Spleen (tissue), 7 donors: Measurements from ENCODE around the gene TMEM147.

Source experiments
- POLR2A ChIP-seq, 3 donors: fragments of 450-650 bp; IDR thresholded peaks; one replicate each; pipeline ENCODE4 v1.5.1; 2017; ENCODE audit warnings: antibody characterized with exemption in 3 of 3, mild to moderate bottlenecking in 1 of 3
- POLR2AphosphoS5 ChIP-seq, 3 donors: sonication (generic); formaldehyde crosslinking; IDR thresholded peaks; one replicate each; pipeline ENCODE4 v1.5.1; 2017; ENCODE audit warnings: antibody characterized with exemption in 3 of 3
- TF ChIP-seq, protein P1 (sequence below), 11 experiments: fragments of 200-600 bp in 7 of 11; fragments of 450-650 bp in 4 of 11; sonication (generic) in 4 of 11; IDR thresholded peaks in 8 of 11; conservative IDR thresholded peaks in 3 of 11; 1 replicate in 7 of 11; 2 replicates in 4 of 11; pipeline versions ENCODE4 v1.4.0 to v1.8.0; 2016 to 2021; ENCODE audit warnings: antibody characterized with exemption in 11 of 11, inconsistent platforms in 4 of 11, mild to moderate bottlenecking in 1 of 11
- donor health status: DM: no; HTN: no; CAD: no; lungs with moderate emphysema.
- donor health status: DM: no; HTN: no; CAD: no.
- donor health status: DM: no; HTN: no; CAD: no.

DNA sequence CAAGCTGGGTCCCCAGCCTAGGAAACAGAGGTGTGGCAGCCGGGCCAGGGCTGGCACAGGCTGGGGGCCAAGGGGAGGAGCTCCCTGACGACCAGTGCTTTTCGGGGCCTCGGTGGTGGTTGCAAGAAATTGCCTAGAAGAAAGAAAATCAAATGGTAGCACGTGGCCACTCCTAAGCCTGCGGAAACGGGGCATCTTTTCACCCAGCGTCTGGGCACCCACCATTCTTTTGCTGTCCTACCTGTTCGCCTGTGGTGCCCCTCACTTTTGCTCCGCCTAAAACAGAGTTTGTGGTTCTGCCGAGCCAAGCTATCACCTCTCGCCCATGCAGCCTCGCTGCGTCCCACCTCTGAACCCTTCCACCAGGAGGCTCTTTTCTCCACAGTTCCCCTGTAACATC lies 48.0 kb upstream of the TMEM147 start:
- TF ChIP-seq, protein P1, sequence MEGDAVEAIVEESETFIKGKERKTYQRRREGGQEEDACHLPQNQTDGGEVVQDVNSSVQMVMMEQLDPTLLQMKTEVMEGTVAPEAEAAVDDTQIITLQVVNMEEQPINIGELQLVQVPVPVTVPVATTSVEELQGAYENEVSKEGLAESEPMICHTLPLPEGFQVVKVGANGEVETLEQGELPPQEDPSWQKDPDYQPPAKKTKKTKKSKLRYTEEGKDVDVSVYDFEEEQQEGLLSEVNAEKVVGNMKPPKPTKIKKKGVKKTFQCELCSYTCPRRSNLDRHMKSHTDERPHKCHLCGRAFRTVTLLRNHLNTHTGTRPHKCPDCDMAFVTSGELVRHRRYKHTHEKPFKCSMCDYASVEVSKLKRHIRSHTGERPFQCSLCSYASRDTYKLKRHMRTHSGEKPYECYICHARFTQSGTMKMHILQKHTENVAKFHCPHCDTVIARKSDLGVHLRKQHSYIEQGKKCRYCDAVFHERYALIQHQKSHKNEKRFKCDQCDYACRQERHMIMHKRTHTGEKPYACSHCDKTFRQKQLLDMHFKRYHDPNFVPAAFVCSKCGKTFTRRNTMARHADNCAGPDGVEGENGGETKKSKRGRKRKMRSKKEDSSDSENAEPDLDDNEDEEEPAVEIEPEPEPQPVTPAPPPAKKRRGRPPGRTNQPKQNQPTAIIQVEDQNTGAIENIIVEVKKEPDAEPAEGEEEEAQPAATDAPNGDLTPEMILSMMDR (IDR thresholded peaks at IDR 0.05 in 8 of 11, conservative IDR thresholded peaks at IDR 0.05 in 3 of 11), result no peak
- TF ChIP-seq POLR2A (IDR thresholded peaks at IDR 0.05) (no peak), POLR2AphosphoS5 (IDR thresholded peaks at IDR 0.05) (no peak)
